Body of pancreas (tissue), 4 donors: ENCODE data around the gene NME5.

ENCODE experiments used
- POLR2A ChIP-seq, 3 donors: fragments of 450-650 bp; IDR thresholded peaks; one replicate each; pipeline ENCODE4 v1.6.1; 2016; ENCODE audit warnings: antibody characterized with exemption in 3 of 3, mild to moderate bottlenecking in 2 of 3
- TF ChIP-seq, protein P1 (sequence below), 7 experiments: fragments of 450-650 bp in 4 of 7; fragments of 200-600 bp in 3 of 7; sonication (generic) in 3 of 7; IDR thresholded peaks; one replicate each; pipeline ENCODE4 v1.5.1; 2016 to 2019; ENCODE audit warnings: antibody characterized with exemption in 7 of 7

DNA sequence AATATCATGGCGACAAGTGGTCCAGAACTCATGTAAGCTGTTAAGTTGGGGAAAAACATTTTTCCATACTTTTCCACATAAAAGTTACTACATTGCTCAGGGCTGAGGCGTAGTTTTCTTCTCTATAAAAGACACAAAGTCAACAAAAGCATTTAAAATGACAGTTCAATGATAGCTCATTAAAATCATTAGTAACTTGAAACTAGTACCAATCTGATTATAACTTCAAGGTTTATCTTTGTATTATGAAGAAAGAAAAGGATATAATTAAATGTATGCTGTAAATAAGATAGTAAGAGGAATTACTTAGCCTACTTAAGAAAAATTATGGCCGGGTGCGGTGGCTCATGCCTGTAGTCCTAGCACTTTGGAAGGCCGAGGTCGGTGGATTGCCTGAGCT lies 9.9 kb downstream of the NME5 start:
- TF ChIP-seq, protein P1, sequence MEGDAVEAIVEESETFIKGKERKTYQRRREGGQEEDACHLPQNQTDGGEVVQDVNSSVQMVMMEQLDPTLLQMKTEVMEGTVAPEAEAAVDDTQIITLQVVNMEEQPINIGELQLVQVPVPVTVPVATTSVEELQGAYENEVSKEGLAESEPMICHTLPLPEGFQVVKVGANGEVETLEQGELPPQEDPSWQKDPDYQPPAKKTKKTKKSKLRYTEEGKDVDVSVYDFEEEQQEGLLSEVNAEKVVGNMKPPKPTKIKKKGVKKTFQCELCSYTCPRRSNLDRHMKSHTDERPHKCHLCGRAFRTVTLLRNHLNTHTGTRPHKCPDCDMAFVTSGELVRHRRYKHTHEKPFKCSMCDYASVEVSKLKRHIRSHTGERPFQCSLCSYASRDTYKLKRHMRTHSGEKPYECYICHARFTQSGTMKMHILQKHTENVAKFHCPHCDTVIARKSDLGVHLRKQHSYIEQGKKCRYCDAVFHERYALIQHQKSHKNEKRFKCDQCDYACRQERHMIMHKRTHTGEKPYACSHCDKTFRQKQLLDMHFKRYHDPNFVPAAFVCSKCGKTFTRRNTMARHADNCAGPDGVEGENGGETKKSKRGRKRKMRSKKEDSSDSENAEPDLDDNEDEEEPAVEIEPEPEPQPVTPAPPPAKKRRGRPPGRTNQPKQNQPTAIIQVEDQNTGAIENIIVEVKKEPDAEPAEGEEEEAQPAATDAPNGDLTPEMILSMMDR (IDR thresholded peaks at IDR 0.05) = no peak
- TF ChIP-seq POLR2A (IDR thresholded peaks at IDR 0.05) = no peak
